Measurements from ENCODE around the gene ART3. TPM values are rescaled to one million over a fixed set of nuclear protein-coding genes. Genes with fewer than 3 reads are reported as not detected.
"Not testable (repeated sequence)": the region's sequence is repeated elsewhere in the genome, so short reads cannot be mapped to it uniquely, and the experiment has no call there.

ART3 gene, protein sequence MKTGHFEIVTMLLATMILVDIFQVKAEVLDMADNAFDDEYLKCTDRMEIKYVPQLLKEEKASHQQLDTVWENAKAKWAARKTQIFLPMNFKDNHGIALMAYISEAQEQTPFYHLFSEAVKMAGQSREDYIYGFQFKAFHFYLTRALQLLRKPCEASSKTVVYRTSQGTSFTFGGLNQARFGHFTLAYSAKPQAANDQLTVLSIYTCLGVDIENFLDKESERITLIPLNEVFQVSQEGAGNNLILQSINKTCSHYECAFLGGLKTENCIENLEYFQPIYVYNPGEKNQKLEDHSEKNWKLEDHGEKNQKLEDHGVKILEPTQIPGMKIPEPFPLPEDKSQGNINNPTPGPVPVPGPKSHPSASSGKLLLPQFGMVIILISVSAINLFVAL
- total RNA-seq (2014; rRNA removed; shearing (Covaris generic)) = 0.14 and 0.25 TPM in 2 replicates

DNA sequence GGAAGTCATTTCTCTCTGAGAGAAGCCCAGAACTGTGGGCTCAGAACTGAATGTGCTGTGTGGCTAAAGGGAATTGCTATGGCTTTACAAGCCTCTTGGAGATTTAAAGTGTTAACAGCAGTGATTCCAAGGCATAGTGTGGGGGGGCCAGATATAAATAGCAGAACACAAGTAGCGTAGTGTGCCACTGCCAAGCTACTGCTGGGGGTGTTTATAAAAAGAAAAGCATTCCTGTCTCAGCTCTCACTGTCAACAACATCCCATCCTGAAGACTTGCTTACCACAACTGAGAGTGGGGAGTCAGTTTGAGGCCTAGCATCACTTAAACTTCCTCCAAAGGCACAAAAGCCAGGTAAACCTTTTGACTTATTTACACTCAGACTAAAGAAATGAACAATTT, at the start of gene ART3:
TSS of gene ART3 (plus strand) at position 242 of the 400 bp plus-strand sequence. CDS start 1,181 bp downstream, outside the sequence.
- no peak for DNase-seq (ENCODE audit: low spot score)

DNA sequence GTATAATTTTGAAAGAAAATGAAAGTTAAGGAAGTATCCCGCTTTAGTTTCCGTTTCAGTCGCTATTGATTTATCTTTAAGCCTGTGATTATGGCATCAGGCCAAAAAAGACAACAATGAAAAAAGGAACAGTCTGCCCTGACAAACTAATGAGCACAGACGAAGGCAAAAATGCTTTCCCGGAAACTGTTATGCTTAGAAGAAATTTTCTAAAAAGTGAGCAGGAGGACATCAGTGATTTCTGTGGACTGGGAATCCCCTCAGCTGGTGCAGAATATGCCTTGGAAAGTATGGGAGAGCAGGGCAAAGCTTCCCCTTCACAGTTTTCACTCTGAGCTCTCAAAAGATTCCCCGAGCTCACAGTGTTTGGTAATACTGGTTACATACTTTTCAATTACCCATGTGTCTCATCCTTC, 46.2 kb upstream of the ART3 start:
- no peak for DNase-seq (ENCODE audit: low spot score)

DNA sequence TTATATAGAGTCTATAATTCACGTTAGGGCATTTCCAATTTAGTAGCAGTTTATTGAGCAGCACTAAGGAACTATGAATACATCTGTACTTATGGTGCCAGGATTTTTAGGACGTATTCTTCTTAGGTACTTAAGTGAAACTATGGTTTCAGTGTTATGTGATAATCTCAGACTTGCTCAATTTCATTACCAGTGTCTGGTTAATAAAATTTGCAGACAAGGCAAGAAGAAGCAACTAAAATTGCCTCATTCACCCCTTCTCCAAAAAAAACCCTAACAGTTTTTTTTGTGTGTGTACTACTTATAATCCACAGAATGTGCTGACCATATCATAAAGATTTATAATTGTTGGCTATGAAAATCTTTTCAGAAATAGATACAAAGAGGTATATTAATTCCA, 45.2 kb upstream of the ART3 start:
- DNase-seq (ENCODE audit: low spot score) = no peak

DNA sequence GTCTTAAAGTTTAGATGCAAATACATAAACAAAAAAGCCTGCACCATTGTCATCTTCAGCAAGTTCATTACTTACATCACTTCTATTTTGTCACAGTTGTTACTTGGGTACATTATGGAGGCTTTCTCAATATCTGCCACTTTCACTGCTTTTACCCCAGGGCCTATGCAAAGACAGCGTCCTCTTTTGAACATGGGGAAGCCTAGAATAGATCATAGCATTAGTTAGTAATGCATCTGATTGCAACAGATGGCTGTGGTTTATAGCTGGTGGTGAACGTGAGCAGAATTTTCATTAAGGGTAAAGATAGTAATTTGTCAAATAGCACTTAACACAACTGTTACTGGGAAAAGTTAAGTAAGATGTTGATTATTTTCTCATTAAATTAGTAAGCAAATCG, 39.4 kb upstream of the ART3 start:
- DNase-seq (ENCODE audit: low spot score) = no peak

DNA sequence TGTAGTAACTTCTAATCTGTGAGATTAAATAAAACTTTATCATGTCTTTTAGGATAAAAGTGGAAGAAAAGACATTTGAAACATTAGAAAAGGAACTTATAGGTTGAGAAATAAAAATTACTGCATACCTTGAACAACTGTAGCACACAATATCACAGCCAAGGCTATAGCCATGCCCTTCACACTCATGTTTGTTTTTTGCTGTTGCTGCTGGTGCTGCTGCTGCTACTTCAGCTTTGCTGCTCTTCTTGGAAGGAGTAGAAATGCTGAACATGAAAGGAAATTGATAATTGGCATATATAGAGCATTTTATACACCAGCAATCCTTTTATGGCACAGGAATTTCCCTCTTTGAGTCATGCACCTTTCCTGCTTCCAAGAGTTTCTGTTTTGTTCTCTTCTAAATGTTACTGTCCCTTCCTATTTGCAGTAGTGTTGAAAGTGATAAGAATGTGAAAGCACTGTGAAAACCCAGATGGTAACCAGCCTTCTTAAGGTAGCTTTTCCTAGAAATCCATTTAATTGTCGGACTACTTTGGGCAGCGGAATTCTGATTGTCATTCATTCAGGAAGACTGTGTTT, 38.6 kb upstream of the ART3 start, which contains the start of gene CXCL11:
TSS of gene CXCL11 (minus strand) at position 272 of the 582 bp plus-strand sequence. CDS start at position 189, 83 bp downstream.
- DNase-seq (ENCODE audit: low spot score) = no peak

DNA sequence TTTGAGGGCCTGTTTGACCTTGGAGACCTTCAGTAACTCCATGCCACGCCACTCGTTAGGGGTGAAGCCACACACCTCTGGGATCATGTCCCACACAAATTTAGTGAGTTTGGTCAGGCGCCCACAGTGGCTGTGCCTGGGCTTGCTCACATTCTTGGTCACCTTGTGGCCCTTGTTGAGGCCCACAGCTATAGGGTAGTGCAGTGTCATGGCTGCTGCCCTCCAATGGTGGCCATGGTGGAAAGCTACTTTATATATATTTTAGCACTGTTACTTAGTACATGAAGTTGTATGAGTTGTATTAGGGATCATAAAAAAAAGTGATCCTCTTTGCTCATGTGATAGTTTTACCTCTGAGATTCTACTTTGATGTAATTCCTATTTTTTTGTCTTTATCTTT, 37.7 kb upstream of the ART3 start:
- no peak for DNase-seq (ENCODE audit: low spot score)

DNA sequence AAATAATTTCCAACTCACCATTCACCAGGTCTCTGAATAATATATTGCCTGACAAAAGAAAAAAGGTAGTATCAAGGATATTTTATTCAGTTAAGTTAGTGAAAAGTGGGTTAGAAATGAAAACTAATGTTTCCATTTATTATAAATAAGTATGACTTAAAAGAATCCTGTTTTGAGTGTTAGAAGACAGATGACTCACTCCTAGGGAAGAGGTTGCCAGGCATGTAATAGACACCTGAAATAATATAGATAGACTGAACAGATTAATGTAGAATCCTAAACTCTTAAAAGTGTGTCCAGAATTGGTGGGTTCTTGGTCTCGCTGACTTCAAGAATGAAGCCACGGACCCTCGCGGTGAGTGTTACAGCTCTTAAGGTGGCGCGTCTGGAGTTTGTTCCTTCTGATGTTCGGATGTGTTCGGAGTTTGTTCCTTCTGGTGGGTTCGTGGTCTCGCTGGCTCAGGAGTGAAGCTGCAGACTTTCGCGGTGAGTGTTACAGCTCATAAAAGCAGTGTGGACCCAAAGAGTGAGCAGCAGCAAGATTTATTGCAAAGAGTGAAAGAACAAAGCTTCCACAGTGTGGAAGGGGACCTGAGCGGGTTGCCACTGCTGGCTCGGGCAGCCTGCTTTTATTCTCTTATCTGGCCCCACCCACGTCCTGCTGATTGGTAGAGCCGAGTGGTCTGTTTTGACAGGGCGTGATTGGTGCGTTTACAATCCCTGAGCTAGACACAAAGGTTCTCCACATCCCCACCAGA, 32.1 kb upstream of the ART3 start:
- DNase-seq (ENCODE audit: low spot score) = not testable (repeated sequence)

DNA sequence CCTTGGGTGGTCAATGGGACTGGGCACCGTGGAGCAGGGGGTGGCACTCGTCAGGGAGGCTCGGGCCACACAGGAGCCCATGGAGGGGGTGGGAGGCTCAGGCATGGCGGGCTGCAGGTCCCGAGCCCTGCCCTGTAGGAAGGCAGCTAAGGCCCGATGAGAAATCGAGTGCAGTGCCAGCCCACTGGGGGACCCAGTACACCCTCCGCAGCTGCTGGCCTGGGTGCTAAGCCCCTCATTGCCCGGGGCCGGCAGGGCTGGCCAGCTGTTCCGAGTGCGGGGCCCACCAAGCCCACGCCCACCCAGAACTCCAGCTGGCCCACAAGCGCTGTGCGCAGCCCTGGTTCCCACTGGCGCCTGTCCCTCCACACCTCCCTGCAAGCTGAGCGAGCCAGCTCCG, 31.2 kb upstream of the ART3 start:
- not testable (repeated sequence) for DNase-seq (ENCODE audit: low spot score)

DNA sequence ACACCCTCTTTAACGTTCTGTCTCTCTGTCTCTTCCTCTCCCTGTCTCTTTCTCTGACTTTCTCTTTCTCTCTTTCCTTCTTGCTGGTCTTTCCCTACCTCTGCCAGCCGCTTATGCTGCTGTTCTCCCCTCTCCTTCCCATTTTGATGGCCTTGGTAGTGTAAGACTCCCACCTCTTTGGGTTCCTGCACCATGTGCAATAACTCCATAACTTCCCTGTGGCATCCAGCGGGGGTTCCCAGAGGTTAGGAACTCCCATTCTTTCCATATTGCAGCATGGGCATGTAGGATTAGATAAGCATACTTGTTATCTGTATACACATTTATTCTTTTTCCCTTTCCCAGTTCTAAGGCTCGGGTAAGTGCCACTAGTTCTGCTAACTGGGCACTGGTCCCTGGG, 29.8 kb upstream of the ART3 start:
- not testable (repeated sequence) for DNase-seq (ENCODE audit: low spot score)

DNA sequence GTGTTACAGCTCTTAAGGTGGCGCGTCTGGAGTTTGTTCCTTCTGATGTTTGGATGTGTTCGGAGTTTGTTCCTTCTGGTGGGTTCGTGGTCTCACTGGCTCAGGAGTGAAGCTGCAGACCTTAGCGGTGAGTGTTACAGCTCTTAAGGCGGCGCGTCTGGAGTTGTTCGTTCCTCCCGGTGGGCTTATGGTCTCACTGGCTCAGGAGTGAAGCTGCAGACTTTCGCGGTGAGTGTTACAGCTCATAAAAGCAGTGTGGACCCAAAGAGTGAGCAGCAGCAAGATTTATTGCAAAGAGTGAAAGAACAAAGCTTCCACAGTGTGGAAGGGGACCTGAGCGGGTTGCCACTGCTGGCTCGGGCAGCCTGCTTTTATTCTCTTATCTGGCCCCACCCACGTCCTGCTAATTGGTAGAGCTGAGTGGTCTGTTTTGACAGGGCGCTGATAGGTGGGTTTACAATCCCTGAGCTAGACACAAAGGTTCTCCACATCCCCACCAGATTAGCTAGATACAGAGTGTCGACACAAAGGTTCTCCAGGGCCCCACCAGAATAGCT, 24.6 kb upstream of the ART3 start:
- DNase-seq (ENCODE audit: low spot score) = not testable (repeated sequence)

DNA sequence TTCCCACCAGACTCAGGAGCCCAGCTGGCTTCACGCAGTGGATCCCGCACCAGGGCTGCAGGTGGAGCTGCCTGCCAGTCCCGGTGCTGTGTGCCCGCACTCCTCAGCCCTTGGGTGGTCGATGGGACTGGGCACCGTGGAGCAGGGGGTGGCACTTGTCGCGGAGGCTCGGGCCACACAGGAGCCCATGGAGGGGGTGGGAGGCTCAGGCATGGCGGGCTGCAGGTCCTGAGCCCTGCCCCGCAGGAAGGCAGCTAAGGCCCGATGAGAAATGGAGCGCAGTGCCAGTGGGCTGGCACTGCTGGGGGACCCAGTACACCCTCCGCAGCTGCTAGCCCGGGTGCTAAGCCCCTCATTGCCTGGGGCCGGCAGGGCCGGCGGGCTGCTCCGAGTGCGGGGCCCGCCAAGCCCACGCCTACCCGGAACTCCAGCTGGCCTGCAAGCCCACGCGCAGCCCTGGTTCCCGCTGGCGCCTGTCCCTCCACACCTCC, 23.9 kb upstream of the ART3 start:
- DNase-seq (ENCODE audit: low spot score) = not testable (repeated sequence)

DNA sequence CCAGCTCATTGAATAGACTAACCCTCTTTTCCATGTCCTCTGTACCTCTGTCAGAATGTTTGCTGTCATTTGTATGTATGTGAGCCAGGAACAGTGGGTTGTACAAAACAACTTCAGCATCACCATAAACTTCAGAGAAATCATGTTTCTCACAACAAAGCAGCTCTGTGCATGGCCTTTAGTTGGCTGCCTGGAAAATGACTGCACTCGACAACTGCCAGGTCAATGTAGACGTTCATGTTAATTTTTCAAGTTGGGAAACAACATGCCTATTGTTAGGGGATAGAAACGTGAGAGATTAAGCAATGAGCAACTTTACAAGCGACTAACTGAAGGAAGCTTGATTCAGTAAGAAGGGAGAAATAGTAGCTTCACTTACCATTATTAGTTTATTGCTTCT, 20.8 kb upstream of the ART3 start:
- DNase-seq (ENCODE audit: low spot score) = no peak

DNA sequence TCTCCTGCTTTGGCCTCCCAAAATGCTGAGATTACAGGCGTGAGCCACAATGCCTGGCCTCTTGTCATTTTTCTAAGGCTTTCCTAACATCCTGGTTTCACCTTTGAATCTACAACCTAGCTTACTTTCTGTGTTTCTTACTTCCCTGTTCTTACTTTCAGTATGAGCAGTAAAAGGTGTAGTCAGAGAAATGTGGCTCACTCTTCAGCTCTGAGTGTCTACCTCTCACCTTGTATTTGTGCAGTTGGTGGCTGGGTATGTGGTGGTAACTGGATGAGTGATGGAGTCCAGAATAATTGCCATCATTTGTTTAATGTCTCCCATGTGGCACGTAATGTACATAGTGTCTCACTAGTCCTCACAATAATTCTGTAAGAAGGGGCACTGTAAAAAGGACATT, 19.5 kb upstream of the ART3 start:
- DNase-seq (ENCODE audit: low spot score) = no peak

DNA sequence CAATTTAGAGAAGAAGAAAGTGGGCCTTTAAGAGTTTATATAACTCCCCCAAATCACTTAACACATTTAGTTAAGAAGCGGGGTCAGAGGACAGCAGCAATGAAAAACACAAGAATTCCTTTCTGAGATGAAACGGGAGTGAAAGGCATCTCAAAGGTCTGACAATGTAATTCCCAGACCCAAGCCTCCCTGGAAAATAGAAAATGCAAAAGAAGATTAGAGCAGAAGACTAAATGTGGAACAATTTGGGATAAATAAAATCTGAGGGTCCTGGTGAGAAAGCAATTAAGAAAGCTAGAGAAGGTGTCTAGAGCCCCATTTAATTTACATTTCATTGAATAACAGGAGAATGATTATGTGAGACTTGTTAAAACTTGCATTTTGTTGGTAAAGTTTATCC, 19.1 kb upstream of the ART3 start:
- DNase-seq (ENCODE audit: low spot score) = no peak

DNA sequence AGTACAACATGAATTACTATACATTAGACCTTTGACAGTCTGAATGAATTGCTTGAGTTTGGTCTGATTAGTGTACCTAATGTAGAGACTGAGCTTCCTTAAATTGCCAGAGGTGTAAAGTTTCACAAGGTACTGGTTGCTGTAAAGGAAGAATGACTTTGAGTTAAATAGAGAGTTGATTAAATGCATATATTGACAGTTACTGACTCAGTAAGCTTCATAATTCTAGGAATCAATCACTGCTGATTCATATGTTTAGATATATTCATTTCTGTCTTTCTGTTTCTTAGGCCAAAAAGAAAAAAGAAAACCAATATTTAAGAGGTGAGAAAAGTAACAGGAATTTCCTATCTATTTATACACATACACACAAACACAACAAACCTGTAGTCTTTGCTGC, 16.2 kb upstream of the ART3 start:
- DNase-seq (ENCODE audit: low spot score) = no peak

DNA sequence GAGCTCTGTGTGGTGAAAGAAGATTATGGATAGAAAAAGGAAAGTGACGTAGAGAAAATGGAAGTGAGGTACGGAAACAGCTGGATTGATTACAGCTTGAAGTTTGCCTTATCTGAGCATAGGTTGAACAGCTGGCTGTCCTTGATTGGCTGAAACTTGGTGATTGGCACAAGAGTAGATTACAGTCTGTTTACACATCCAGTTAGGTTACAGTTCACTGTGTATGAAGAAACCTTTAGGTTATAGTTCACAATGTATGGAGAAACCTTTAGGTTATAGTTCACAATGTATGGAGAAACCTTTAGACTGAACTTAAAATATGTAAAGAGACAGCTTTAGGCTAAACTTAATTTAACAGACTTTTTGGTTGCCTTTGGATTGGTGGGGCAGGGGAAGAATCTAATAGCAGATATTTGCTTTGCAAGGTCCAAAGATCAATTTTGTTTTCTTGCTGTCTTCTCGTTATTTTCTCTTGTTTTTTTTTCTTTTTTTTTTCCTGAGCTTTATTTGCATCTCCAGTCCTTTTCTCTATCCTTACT, 15.6 kb upstream of the ART3 start:
- no peak for DNase-seq (ENCODE audit: low spot score)

DNA sequence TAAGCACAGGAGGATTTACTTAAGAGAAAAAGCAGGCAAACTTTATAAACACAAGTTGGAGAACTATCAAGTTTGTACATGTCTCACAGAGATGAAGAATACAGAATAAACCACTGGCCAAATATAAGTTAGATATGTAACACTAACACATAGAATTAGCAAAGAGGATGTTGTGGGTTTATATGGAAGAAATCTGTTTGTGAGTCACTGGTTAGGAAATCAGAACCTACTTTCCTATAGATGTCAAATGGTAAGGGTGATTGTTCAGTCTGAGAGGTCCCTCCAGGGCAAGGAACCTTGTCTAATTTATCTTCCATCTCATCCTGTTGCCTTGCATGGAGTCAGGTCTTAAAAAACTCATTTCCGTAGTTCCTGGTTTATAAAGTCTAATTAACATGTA, 14.8 kb upstream of the ART3 start:
- no peak for DNase-seq (ENCODE audit: low spot score)

DNA sequence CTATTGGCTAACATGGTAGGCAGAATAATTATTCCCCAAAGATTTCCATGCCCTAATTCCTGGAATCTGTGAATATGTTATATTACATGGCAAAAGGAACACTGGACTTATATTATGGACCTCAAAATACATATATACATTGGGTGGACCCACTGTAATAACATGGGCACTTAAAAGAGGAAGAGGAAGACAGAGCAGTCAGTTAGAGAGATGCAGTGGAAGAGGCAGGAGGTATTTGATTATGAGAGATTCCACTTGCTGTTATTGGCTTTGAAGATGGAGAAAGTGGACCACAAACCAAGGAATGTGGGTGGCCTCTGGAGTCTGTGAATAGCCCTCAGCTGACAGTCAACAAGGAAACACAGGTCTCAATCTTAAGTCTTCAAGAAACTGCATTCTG, 14.0 kb upstream of the ART3 start:
- no peak for DNase-seq (ENCODE audit: low spot score)

DNA sequence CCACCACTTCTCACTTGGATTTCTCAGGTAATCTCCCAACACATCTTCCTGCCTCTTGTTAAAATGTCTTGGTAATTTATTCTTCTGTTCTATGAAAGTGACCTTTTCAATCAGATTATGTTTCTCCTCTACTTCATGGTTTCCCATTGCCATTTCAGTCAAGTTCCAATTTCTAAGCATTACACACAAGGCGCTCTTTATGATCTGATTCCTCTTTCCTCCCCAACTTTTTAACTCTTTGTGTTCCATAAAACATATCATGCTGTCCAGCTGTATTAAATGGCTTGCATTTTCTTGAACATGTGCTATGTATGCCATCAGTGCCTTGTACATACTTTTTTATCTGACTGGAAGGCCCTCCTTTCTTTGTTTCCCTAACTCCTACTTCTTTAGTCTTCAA, 13.1 kb upstream of the ART3 start:
- DNase-seq (ENCODE audit: low spot score) = no peak

DNA sequence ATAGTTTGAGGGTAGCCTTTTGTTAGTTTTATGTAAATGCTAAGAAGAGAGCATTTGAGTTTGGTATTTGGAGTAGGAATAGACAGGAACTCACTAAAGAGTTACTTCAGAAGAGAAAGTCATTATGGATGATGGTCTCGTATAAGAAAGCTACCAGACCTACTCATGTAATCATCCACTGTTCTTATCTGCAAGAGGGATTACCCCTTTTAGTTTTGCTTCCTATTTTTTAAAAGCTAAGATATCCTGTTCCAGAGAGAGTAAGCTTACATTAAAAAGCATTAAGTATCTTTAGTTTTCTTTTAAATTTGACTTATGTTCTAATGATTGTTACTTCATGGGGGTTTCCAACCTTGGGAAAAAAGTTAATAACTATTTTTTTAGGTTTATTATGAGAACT, 12.5 kb upstream of the ART3 start:
- DNase-seq (ENCODE audit: low spot score) = no peak

DNA sequence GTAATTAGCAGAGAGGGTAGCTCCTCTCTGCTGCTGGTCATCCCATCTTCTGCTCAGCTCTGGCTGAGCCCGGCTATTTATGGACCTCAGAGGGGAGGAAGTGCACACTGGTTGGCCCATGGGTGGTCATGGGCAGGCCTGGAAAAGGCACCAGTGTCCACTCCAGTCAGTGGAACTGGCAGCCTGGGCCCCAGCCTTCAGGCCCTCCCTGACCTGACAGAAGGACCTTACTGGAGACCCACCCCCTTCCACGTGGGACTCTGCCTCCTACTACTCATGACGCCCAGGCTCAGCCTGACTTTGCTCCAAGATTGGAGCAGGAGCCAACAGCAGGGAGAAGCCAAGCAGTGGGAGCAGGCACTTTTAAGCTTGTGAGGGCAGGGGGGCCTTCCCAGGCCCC, 8.0 kb upstream of the ART3 start:
- no peak for DNase-seq (ENCODE audit: low spot score)
